GM12873 (cell line): Measurements from ENCODE around the gene NUAK1.

Experiments
- TF ChIP-seq, protein P1 (sequence below): IDR thresholded peaks from 2 replicates; pipeline ENCODE4 v1.5.1; 2012; ENCODE audit warnings: low read depth, mild to moderate bottlenecking, moderate library complexity, low read length, control low read depth; ENCODE audit not compliant: insufficient read depth; ENCODE audit errors: missing control alignments

The NUAK1 gene

DNA sequence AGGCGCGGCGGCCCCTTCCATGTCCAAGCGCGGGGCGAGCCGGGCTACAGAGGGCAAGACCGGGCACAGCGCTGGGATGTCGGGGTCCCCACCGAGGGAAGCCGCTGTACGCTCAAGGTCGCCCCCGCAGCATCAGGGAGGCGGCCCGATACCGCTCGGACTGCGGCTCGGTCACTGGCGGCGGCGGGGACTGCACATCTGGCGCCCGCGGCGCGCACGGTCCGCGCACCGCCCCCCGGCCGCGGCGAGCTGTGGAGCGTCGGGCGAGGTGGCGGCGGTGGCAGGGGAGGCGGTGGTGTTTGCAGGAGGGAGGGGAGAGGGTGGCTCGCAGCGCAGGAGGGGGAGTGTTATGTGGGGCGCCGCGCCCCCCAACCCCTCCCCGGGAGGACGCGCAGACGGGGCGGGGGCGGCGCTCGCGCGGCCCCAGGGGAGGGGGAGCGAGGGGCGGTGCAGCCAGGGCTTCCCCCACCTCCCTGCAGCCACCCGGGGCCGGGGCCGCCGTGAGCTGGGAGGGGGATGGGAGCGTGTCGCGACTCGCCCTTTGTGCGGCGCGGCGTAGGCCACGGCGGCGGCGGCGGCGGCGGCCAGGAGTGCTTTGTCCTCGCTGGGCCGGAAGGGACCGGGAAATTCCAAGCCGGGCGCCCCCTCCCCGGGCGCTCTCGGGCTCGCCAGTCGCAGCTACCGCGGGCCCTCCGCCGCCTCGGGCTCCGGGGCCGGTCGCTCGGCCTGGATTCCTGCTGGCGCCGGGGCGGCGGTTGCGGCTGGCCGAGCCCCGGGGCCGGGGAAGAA is at the start of gene NUAK1:
TSS of gene NUAK1 (minus strand) at position 322 of the 789 bp plus-strand sequence. CDS start at position 21, 301 bp downstream.
- TF ChIP-seq, protein P1, sequence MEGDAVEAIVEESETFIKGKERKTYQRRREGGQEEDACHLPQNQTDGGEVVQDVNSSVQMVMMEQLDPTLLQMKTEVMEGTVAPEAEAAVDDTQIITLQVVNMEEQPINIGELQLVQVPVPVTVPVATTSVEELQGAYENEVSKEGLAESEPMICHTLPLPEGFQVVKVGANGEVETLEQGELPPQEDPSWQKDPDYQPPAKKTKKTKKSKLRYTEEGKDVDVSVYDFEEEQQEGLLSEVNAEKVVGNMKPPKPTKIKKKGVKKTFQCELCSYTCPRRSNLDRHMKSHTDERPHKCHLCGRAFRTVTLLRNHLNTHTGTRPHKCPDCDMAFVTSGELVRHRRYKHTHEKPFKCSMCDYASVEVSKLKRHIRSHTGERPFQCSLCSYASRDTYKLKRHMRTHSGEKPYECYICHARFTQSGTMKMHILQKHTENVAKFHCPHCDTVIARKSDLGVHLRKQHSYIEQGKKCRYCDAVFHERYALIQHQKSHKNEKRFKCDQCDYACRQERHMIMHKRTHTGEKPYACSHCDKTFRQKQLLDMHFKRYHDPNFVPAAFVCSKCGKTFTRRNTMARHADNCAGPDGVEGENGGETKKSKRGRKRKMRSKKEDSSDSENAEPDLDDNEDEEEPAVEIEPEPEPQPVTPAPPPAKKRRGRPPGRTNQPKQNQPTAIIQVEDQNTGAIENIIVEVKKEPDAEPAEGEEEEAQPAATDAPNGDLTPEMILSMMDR: no peak

DNA sequence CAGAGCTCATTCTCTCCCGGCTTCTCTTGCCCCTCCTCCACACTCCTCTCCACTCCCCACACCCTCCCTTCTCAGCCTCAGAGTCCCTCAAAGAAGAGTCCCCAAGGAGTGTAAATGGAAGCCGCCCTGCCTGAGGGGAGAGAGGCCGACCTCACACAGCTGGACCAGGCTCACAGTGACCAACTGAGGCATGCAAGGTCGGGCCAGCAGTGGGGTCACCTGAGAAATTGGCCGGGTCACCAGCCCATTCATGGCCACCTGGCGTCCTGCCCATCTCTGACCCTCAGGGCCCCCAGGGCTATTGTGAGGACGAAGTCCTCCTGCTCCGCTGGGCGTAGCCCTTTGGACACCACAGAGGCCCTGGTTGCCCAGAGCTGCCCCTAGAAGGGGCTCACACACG is 49.5 kb upstream of the NUAK1 start:
- TF ChIP-seq, protein P1: no peak

DNA sequence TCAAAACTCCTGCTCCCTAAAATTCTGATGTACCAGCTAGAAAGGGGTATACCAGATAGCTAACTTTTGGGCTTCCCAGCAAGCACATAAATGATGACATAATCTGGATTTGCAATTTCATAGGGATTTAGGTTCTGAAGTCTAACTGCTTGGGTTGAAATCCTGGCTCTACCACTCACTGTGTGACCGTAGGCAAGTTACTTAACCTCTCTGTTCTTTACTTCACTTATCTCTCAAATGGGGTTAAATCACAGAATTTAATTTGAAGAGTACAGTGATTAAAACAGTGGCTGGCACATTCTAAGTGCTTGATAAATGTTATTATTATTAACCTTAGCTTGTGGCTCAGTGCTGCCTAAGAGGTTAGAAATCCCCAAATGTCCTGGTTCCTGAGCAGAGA is 49.1 kb upstream of the NUAK1 start:
- TF ChIP-seq, protein P1: no peak

DNA sequence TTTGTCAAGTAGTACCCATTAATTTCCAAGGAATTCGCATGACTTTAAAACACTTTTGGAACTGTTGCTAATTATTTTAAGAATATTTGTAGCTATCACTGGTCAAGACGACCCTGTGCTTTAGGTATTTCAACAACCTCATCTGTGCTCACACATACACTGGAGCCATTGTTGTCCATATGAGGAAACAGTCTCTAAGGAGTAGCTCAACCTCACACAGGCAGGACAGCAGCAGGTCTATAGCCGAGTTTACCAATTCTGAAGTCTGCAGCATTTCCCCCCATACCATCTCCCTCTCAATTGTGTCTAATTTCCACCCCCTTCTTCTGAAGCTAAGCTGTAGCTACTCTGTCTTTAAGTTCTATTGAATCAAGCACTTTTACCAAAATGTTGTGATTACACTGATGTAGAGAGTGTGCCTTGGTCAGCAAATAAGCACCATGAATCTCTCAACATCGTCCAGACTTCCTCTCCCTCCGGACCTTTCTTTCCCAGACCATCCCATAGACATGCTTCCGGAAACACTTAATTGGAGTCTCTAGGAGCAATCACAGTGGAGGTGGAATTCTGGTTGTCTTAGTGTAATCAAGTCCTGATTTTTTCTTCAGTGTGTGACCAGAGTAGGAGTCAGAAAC is 48.5 kb upstream of the NUAK1 start:
- TF ChIP-seq, protein P1: no peak

DNA sequence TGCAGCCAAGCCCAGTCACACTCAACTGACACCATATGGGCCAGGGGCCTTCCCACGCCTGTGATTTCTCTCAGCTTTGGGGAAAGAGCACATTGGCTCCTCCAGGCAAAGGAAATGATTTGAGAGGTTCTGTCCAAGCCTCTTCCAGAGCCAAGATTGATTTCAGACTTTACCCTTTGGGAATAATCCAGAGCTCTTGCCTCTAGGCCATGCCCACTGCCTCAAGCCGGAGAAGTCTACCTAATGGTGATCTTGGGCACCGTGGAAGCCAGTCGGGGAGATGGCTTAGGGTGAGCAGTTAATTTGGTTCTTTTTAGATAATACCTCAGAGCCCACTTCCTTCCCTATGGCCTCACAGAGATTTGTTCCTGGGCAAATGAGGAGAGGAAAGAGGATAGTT is 45.0 kb upstream of the NUAK1 start:
- TF ChIP-seq, protein P1: no peak

DNA sequence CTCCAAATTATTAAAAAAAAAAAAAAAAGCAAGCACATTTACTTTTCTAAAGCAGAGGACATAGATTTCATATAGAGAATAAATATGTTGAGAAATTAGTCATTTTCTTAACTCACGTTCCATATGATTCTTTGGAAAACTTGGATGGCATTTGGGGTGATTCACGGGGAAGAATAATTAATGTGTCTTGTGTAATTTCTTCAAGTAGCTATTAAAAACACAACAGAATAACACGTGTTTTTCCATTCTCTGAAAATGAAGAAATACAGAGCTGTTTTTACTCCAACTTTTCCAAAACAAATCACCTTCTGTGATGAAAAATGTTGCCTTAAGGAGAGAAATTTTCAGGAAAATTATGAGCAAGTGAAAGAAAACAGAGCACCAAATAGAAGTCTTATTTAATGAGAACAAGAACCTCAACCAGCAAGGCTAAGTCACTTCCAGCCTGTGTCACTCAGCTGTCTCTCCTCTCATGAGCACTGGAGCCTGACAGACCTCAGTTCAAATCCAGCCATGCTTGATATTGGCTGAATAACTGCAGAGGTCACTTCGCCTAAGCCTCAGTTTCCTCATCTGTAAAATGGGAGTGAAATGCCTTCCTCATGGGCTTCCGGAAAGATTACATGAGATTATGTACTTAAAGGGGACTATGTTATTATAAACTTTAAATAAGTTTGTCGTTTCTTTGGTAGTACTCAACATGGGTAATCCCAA is 42.8 kb upstream of the NUAK1 start:
- TF ChIP-seq, protein P1: no peak

DNA sequence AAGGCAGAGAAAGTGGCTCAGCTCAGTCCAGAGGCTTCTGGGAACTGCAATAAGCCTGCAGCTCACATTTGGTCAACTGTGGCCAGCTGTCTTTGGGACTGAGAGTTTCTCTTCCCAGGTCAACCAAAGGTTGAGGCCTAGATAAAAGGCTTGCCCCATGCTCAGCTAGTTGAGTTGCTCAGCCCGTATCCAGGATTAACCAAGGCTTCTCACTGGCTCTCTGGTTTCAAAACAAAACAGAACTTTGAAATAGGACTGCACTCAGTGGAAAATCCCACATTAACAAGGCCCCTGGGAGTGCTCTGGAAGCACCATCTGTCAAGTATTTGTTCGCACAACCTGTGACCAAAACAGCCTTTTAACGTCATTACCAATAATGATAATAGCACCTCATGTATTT is 40.3 kb upstream of the NUAK1 start:
- TF ChIP-seq, protein P1: no peak
